GM21526 (cell line): Measurements from ENCODE around the gene FAM110D.

Source experiments
- ATAC-seq: cut with Tn5 transposase; IDR thresholded peaks from one replicate; pipeline ENCODE4 v1.9.1; 2021; ENCODE audit warnings: moderate library complexity; ENCODE audit not compliant: unreplicated experiment, low FRiP score

FAM110D gene

DNA sequence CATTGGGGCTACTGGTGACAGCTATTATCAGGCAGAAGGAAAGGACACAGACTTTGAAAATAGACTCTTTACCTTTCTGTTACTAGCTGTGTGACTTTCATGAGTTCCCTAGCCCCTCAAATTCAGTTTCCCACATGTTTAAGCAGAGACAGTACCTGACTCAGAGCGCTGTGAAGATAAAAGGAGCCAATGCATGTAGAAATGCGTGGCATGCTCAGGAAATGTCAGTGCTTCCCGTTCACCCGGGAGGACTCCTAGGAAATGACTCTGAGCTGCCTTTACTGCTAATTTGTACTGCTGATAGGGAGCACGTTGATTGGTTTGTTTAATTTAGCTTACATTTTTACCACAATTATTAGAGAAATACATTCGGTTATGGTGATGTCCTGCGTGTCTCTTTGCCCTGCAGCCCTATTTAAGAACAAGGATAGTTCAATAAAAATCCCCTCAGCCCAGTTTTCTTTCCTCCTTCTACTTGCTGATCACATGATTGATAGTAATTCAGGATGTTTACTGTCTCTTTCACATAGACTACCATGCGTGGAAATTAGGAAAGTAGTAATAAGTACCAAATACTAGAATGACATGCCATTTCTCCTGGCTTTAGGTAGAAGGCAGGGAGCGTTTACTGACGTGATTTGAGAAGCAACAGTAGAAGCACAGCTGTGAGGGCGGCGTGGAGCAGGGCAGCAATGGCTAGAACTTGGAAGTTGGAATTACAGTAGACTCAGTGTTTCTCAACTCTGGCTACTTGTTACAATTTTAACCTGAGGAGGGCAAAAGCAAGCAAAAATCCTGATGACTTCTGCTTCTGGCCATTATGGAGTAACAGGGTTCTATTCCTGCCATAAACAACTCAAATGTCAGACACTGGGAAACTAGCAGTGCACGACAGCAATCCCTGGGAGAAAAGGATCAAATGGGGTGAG is 31.4 kb upstream of the FAM110D start:
- no peak for ATAC-seq

DNA sequence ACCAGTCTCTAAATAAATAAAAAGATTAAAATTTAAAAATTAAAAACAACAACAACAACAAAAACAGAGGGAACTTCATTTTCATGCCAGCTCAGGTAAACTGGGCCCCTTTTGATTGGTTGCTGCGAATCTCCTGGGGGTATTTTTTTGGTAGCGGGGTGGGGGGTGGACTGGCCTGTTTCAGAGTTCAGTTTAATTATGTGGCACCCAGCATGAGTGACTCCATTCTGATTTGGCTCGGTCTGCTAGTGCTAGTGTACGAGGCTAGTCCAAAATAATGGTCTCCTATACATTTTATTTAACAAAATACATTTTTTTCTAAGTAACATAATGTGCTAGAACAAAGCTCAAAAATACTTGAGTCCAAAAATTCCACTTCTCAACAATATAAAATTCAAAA is 29.1 kb upstream of the FAM110D start:
- ATAC-seq = no peak

DNA sequence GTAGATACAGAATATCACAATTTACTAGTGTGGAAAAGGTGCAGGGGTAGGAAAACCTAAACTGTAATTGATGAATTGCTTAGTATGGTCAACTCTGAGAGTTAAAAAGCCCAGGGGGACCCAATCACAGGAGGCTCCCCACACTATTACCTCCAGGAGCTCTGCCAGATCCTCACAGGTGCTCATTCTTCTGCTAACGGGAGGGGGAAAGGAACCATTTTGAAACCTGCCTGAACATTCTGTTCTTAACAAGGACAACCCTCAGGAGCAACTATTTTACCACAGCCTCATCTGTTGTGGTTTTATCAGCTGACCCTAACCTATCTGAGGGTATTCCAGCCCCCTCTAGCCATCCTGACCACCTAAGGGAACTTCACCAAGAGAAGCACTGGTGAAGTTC is 28.2 kb upstream of the FAM110D start:
- ATAC-seq = no peak

DNA sequence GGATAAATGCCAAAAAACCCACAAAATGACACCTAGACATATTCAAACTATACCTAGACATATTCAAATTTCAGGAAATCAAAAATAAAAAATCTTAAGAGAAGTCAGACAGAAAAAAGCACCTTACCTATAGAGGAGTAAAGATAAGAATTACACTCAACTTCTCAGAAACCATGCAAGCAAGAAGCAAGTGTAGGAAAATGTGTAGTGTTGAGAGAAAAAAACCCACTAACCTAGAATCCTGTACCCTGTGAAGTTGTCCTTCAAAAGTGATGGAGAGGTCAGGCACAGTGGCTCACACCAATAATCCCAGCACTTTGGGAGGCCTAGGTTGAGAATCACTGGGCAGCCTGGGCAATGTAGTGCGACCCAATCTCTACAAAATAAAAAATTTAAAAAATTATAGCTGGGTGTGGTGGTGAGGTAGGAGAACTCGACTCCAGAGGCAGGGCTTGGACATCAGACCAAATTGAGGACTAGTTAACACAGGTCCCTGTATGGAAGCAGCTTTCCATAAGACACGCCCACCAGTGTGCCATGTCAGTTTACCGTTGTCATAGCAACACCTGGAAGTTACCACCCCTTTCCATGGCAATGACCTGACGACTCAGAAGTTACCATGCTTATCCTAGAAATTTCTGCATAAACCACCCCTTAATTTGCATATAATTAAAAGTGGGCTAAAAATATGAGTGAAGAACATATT is 26.6 kb upstream of the FAM110D start:
- no peak for ATAC-seq

DNA sequence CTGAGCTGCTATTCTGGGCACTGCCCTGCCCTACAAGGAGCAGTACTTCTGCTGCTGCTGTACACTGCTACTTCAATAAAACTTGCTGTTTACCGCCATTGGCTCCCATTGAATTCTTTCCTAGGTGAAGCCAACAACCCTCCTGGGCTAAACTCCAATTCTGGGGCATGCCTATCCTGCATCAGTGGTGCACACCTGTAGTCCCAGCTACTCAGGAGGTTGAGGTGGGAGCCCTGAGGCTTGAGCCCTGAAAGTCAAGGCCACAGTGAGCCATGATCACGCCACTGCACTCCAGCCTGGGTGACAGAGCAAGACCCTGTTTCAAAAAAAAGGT is 26.1 kb upstream of the FAM110D start:
- ATAC-seq = no peak

DNA sequence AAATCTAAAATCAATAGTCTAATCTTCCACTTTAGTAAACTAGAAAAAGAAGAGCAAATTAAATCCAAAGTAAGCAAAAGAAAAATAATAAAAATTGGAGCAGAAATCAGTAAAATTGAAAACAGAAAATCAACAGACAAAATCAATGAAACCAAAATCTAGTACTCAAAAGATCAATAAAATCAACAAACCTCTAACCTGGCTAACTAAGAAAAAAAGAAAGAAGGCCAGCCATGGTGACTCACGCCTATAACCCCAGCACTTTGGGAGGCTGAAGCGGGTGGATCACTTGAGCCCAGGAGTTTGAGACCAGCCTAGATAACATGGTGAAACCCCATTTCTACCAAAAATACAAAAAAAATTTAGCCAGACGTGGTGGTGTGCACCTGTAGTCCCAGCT is 24.4 kb upstream of the FAM110D start:
- no peak for ATAC-seq

DNA sequence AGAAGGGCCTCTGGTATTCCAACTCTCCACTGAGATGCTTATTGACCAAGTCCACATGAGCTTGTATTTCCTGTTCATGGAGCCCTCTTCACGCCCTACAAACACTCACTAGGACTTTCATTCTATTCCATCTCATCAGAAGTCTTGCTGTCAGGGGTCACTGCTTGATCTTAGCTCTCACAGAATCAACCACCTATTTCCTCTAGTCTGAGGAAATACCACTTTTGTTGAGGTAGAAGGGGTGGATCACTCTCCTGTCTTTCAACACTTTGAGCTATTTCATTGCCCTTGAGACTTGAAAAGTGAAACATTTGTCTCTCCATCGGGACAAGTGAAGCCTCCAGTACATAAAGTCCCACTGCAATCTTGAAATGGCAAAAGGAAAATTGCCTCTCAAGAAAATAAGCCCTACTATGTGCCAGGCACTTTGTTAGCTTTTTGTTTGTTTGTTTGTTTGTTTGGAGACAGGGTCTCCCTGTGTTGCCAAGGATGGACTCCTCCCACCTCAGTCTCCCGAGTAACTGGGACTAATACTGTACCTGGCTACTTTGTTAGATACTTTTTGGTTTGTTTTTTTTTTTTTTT is 19.8 kb upstream of the FAM110D start:
- ATAC-seq = no peak

DNA sequence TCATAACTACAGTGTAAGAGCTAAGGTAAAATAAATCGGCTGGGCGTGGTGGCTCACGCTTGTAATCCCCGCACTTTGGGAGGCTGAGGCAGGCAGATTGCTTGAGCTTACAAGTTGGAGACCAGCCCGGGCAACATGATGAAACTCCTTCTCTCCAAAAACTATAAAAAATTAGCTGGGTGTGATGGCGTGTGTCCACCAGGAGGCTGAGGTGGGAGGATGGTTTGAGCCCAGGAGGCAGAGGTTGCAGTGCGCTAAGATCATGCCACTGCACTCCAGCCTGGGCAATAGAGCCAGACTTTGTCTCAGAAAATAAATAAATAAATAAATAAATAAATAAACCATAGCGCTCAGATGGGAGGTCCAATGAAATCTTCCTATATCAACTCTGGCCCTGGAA is 16.7 kb upstream of the FAM110D start:
- ATAC-seq = no peak

DNA sequence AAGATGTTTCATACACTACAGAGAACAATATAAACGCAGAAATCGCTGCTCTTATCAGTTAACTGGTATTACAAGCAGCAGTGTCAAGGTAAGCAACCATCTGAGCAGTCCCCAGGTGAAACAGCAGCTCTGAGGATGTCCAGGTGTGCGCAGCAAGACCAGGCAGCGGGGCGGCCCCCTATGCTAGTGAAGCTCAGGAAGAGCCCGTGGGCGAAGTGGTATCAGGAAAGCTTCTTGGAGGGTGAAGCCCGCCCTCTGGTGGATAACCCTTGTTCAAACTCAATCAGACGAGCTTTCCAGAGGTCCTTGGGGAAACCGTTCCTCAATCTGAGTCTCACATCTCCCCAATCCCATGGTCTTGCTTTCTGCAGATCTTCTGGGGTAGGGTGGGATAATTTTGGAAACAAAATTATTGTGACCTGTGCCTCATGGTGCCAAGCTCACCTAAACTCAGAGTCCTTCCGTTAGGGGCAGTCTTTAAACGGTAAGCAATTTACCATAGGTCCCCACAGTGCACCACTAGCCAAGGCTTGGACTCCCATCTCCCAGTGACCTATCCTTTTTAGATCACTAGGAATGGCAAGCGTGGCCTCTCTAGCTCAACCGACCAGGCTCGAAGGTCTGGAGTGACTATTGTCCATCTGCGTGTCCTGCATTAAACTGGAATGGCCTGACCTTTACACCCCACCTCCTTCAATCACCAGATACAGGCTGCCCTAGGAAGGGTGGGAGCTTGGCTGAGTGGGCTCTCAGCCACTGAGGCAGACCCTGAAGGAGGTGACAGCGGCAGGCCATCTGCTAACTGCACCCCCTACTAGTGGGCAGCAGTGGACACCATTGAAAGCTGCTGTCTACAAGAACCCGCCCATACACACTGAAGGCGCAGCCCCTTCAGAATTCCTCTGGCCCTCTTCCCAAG is 13.6 kb upstream of the FAM110D start:
- ATAC-seq = no peak

DNA sequence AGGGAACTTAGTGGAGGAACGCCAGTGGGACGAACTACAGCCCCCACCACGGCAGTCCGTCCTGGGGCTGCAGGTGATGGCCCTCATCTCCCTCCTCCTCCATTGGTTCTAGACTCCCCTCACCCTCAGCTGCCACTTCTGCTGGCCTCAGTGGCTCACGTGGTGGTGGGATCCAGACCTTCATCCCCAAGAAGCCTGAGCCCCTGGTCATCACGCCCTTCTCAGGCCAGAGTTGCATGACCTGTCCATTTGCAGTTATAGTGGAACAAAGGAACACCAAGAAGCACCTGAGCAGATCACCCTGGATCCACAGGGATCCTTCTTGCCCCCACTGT is 13.0 kb upstream of the FAM110D start:
- ATAC-seq = no peak

DNA sequence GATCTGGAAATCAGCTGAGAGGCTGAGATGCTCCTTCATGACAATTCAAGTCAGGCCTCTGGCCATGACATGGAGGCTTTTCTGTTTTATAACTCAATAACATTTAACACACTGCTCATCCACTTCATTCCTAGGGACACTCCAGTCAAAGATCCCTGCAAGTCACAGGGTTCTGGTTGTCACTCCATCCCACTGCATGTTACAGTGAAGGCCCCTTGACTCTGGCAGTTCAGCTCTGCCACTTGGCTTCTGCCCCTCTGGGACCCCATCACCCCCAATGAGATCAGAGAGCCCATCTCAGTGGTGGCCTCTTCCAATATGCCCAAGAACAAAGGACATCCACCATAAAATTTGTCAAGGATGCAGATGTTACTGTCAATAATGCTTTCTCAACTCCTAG is 10.0 kb upstream of the FAM110D start:
- ATAC-seq = no peak

DNA sequence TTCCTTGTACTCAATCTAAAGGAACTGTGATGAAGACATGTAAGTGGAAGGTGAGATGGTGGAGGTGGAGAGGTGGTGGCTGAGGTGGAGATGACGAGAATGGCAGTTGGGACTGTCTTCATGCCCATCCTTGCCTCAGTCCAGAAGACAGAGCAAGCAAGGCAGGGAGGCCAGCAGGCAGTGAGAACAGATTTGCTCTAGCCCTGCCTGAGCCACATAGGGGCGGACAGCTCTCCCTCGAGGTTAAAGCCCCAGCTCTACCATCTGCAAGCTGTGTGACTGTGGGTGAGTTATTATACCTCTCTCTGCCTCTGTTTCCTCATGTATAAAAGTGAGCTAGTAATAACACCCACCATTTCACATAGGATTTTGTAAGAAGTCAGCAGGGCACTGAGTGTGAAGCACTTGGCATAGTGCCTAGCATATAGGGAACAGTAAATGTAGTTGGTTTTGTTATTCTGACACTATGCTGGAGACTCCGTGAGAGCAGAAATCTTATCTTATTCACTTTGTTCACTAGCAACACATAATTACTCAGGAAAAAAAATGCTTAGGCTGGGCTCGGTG is 4.8 kb upstream of the FAM110D start:
- no peak for ATAC-seq

DNA sequence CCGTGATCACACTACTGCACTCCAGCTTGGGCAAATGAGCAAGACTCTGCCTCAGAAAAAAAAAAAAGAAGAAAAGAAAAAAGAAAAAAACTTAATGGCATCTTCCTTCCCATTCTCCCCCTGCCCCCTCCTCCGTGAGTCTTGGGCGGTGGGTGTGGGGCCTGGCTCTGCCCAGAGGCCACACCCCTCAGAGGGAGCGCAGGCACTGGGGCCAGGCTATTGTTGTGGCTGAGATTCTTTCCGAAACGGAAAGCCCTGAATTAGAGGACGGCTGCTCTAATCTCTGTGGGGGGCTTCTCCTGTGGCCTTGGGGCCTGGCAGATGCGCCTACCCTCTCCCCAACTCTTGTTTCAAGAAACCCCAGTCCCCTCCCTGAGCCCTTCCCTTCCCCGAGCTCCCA is 4.1 kb upstream of the FAM110D start:
- no peak for ATAC-seq

DNA sequence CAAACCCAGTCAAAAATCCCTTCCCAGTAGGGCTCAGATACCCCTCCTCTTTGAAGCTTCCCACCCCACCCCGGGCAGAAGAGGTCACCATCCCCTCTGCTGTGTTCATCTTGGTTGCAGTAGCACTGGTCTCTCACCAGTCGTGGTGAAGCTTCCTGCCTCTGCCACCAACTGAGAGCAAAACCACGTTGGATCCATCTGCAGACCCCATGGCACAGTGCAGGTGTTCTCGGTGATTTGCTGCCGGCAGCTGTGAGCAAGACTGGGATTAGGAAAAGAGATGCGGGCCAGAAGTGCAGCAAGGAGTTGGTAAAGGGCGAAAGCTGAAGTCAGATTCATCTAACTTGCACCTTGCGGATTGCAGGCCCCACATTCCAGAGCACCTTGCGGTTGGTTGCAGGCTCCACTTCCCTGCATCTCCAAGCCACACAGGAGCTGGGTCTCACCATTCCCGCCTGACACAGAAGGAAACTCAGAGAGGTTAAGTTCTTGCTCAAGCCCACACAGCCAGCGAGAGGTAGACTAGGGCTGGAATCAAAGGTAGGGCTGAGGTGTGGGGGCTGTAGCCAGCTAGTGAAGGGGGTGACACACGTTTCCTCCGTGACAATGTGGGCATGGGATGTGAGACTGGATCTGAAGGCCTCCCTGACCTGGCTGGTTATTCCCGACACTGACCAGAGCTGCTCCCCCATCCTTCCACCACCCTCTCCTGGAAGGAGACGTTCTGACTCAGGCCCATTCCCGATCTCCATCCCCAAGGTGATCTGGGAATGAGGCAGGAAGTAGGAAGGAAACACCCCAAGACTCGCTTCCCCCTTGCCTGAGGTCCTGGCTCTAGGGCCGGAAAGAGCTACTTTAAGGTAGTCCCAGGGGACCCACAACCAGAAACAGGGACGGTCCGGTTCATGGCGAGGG is 3.3 kb upstream of the FAM110D start:
- ATAC-seq = no peak

DNA sequence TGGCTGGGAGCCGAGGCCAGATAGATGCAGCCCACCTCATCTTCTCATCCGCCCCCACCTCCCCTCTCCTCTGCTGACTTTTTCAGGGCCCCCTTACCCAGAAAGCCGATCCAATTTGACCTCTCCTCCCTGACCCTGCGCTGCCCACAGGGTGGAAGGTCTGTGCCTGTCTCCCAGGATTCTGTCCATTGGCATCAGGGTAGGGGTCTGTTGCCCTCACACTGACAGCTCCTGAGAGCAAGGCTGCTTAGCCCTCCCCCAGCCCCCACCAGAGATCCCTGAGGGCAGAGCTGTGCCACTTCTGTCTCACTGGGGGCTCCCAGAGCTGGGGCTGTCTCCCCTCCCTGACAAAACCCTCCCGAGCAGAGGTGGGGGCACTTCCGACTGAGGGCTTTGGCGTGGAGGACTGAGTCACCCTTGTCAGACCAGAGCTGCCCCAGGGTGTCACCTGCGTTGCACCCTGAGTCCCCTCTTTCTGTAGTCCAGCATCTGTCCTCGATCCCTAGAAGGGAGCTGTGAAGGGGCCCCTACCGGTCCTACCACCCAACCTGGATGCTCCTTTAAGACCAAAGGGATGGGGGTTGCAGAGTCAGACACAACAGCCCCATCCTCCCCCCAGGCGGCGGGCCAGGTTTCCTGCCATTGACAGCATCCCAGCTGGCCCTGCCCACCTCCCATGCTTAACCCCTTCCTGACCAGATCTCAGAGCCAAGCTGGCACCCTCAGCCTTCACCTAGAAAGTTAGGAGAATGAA is 2.4 kb upstream of the FAM110D start:
- ATAC-seq = no peak

DNA sequence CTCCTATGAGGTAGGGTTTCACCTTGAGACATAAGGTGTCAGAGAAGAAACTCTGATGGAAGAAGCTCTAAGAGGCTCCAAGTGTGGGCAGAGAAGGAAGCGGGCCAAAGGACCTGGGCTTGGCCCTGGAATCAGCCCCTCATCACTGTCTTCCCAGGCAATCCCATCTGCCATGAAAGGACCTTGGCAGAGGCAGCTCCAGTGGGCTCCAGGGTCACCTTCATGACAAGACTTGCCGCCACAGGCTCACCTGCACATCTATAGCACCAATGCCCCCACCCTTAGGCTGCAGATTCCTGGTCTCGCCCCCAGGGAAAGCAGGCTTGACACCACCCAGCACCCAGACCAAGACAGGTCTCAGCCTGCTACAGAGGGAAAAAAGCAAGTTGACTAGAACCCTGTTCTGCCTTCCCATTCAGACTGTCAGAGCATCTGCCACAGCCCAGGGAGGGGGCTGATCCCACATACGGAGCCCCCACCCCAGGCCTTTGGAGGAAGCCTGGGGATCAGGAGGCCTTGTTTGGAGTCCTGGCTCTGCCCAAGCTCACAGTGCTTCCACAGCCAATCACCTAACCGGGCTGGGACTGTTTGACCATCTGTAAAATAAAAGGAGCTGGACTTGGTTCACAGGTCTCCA is 490 bp upstream of the FAM110D start:
- no peak for ATAC-seq

DNA sequence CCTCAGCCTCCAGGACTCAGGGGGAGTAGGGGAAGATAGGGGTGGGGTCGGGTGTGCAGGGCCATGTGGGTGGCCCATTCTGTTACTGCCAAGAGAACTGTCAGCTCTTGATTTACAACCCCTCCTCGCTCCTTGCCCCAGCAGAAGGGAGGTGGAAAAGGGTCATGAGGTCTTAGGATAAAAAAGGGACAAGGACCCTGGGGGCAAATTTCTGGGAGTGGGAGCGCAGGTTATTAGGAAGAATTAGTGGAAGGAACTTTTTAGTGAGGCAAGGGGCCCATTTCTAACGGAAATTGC is 812 bp downstream of the FAM110D start:
- no peak for ATAC-seq
